HG03196 (cell line): ENCODE results near the gene RAP1GAP.

Experiments used
- ATAC-seq: cut with Tn5 transposase; IDR thresholded peaks from one replicate; pipeline ENCODE4 v1.9.1; 2021; ENCODE audit not compliant: unreplicated experiment

Gene RAP1GAP

DNA sequence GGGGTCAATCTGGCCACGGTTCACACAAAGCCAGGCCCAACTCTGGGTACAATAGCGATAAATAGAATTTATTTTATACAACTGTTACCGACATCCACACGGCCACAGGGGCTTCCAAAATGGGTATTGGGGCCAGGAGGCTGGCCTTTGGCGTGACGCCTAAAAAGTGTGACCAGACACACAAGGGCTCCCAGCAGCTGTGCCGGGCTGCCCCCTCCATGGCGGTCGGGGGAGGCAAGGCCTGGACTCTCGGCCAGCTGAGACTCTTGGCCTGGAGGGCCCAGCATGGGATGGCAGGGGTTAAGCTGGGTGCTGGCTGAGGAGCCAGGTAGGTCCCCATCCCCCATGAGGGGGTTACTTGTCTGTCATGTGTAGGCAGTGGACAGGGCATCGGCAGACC, 73.0 kb downstream of the RAP1GAP start:
- no peak for ATAC-seq

DNA sequence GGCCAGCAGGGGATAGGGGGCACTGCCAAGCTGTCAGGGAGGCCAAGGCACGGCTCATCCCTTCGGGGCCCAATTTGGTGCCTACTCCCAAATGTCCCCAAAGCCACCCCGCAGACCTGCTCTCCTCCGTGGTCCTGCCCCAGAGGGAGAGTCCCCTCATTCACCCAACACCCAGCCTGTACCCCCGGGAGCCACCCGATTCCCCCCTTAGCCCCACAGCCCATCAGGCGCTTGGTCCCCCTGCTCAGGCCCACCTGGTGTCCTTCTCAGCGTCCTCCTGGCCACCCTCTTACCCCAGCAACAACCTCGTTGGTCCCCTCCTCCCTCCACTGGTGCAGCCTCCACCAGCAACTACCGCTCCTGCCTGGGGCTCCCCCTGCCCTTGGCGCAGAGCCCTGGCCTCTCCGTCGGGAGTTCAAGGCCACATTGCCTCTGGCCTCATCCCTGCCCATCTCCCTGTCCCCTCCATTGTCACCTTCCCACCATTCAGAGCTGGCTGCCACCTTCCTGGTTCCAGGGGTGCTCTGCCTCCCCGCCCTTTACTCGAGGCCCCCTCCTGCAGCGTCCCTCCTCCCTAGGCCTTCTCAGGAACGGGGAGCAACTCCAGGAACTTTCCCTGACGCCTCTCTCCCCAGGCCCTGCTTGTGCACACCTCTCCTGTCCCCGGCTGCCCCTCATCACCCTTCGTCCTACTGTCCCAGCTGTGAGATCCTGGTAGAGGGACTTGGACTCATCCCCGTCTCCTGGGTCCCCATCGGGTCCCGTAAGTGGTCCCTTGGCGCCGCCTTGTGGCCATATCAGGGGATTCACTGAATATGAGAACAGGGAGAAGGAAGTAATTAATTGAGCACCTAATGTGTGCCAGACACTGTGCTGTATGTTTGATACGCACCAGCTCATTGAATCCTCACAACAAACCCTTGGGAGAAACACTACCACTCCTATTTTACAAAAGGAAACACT, 73.9 kb downstream of the RAP1GAP start:
- ATAC-seq: no peak

DNA sequence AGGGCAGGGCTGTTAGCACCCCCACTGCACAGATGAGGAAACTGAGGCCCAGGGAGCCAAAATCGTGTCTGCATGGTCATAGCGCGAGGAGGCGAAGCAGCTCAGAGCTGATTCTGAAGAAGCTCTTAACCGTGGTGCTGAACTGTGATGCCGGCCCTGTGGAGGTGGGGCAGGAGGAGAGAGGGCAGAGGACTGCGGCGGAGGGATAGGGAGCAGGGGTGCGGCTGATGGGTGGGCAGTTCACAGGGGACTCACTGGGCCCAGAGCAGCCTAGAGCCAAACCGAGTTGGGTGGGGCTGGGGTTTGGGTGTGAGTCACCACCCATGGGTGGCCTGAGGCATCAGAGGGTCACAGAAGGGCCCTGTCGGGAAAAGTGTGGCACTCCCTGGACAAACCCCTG, 74.7 kb downstream of the RAP1GAP start:
- ATAC-seq: no peak

DNA sequence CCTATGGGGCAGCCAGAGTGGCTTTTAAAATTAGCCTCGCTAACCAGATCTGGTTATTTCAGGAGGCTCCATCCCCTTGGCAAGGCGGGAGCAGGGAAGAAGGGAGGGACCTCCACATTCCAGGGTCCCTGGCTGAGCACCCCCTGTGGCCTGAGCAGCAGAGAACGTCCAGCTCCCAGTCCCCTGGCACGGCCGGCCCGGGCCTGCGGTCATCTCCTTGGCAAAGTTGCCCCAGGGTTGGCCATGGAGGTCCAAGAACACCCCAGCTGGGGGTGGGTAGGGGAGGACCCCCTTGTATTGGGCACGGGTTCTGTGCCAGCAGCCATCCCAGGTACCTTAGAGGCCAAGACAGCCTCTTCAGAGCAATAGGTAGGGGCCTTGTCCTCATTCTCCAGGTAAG, 75.9 kb downstream of the RAP1GAP start:
- no peak for ATAC-seq

DNA sequence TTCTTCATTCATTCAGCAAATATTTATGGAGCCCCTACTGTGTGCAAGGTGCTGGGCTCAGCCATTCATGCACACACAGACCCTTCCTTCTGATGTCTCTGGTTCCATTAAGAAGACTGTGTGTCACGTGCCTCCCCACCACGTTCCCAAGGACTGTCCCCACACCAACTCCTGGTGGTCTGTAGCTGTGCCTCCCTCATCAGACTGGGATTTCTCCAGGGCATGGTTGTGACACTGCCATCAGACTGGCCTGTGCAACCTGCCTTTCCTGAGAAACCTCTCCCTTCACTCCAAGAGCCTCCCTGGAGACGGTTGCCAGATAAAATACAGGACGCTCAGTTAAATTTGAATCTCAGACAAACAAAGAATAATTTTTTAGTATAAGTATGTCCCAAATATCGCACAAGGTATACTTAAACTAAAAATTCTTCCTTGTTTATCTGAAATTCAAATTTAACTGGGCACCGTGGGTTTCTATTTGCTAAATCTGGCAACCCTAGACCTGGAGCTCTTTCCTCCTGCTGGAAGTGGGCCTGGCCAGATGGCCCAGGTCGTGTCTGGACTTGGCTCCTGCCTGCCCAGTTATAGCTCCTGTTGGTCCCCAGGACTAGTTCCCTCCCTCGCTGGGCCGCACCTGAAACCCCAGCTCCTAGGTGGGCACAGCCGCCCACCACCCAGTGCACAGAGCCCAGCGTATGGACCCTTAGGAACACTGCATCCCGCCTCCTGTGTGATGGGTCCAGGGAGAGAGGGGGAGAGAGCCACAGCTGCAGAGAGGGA, 76.9 kb downstream of the RAP1GAP start:
- ATAC-seq: no peak

DNA sequence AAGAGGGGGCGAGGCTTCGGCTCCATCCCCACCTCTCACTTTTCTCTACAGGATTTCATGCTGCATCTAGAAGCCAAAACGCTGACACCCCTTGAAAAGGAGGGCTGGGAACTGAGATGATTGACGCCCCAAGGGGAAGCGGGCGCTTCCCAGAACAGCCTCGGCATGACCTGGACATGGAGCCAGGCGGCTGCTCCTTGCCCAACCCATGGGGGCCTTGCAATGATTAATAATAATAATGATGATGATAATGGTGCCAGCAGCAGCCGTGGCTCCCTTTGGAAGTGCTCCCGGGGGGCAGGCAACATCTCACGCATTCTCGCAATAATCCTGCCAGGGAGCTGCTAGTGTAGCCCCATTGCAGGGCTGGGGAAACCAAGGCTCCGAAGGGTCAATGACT, 78.2 kb downstream of the RAP1GAP start:
- no peak for ATAC-seq

DNA sequence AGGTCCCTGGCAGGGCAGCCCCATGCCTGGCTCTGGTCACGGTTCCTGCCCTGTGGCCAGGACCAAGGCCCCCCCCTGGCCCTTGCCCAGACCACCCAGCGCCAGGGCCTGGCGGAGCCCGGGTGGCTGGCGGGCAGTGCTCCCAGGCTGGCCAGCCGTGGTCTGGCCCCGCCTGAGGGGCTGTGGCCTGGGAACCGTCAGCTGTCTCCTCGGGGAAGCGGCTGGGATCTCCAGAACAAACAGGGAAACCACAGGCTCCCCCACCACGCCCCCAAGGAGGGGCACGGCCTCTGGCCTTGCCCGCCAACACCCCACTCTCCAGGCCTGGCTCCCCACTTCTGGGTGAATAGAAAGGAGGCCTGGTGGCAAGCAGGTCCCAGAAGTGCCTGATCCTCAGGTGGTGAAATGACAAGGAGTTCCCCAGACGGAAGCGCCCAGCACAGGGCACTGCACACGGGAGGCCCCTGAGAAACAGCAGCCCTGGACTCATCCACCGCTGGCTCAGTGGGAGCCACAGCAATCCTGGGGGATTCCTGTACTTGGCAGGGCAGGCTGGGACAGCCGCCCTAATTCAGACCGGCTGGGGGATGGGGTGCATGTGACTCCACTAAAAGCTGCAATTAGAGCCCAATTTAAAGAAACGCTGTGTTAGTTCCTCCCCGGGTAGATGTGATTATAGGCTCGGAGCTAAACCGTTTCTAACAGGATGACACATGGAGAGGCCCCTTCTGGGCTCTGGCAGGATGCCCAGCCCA, 78.9 kb downstream of the RAP1GAP start:
- no peak for ATAC-seq

DNA sequence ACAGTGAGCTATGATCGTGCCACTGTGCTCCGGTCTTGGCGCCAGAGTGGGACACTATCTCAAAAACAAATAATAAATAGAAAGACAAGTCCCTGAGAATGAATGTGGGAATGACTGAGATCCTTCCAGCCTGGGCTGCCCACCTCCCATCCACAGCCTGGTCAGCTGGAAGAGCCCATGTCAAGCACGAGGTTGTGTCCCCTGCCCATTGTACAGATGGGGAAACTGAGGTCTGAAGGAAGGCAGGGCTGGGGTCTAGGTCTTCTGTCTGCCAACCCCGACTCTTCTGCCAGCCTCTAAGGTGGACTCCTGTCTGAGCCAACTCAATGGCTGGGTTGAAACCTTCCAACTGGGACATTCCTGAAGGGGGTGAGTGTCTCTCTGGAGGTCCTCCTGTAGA, 79.5 kb downstream of the RAP1GAP start:
- ATAC-seq: no peak

DNA sequence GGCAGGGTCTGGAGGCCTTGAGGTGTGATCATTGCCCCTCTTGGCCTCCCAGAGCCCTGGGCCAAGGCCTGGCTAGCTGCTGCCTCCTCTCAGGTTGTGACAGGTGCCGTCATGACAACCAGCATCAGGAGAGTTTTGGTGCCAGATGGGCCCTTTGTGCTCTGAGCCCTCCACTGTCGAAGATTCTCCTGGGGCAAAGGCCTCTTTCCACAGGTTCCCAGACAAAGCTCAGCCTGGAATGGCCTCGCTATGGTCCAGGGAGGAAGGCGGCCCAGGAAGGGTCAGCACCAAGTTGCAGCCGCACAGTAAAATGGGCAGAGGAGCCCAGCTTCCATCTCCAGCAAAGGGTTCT, 81.6 kb downstream of the RAP1GAP start:
- ATAC-seq: no peak

DNA sequence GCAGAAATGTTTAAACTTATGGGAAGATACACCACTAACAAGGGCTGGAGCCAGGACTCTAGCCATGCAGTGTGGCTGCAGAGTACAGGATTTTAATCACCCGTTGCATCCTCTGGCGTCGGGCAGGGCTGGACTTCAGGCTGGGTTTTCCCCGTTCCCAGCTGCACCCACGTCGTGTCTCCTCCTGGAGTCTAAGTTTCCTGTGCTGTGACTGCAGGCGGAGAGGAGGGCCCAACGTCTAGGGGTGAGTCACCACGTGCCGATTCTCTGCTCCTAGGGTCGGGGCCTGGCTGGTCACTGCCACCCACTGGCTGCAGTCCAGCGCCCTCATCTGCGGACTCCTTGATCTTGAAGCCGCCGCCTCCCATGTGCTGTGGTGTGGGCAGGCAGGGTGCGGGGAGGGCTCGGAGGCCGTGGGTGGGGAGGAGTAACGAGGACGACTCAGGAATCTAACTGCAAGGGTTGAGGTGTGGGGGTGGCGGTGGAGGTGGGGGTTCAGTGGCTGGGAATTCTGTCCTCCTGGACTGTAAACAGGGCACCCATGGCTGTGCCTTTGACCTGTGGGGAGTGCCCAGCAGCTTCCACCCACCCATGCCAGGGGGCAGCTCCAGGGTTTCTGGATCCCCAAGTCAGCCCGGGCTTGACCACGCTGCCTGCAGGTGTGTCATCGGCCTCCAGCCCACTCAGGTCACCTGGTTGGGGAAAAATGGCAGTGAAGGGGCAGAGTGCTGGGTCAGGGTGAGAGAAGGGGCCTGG, 82.1 kb downstream of the RAP1GAP start:
- no peak for ATAC-seq

DNA sequence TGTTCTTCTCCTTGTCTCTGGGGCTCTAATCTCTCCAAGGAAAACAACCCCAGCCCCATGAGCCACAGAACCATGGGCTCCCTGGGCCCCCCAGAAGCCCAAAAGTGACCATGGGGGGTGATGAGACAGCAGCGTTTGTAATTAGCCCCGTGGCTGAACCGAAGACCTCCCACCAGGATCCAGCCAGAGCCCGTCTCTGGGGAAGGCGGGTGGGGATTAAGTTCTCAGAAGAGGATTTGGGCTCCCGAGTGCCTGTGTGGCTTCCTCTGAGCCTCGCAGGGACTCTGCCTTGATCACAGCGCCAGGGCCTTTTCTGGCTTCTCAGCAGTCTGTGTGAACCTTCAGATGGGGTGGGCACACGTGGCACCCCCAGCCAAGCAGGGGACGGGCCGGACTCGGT, 82.9 kb downstream of the RAP1GAP start:
- no peak for ATAC-seq

DNA sequence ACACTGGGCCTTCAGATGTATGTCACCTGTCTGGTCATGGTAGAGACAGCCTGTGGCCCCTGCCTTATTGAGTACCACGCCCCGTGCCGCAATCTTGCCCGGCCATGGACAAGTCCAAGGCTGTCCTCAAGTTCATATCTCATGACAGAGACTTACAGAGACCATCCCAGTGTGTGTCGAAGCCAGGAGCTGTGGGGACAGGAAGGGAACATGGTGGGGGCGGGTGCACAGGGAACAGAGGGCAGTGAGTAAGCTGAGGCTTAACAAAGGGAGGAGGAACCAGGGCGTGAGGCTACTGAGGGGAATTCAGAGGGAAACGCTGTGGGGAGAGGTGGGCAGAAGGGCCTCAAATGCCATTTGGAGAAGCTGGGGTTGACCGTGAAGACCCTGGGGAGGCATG, 84.1 kb downstream of the RAP1GAP start:
- ATAC-seq: no peak

DNA sequence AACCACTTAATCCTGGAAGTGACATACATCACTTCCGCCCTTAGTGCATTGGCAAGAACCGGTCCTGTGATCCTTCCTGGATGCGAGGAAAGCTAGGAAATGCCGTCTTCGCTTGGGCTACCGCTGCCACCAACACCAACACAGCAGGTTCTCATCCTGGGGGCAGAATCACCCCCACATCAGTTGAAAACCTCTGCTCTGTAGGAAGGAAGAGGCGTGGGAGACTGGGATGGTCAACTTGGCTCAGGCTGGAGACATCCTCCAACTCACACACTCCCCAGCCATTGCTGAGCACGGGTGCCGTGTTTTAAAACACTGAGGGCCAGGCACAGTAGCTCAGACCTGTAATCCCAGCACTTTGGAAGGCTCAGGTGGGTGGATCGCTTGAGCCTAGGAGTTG, 85.1 kb downstream of the RAP1GAP start:
- ATAC-seq: no peak

DNA sequence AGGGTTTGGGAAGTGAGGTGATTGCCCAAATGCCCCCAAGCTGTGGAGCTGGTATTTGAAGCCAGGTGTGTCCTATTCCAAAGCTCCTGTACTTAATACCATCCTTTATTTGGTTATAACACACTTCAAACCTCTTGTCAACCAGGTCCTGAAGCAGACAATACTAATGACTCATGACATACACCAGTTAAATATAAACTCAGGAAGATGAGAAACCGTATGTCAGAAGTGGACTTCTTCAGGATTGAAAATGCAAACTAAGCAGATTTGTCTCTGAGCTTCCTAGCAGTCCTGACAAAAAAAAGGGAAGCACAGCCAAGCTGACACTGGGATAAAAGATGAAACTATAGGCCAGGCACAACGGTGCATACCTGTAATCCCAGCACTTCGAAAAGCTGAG, 89.4 kb downstream of the RAP1GAP start:
- no peak for ATAC-seq

DNA sequence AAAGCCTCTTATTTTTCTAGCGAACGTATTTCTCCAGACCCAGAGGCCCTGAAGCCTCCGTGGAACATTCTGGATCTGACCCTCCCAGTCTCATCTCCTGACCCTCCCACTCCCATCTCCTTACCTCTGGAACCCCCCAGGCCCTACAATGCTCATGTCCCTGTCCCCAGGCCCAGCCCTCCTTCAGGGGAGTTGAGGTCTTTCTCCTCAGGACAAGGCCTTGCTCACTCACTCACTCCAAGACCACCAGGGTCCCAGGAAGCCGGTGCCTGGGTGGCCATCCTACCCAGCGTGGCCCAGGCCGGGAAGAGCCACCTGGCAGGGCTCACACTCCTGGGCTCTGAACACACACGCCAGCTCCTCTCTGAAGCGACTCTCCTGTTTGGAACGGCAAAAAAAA, 91.2 kb downstream of the RAP1GAP start:
- no peak for ATAC-seq

DNA sequence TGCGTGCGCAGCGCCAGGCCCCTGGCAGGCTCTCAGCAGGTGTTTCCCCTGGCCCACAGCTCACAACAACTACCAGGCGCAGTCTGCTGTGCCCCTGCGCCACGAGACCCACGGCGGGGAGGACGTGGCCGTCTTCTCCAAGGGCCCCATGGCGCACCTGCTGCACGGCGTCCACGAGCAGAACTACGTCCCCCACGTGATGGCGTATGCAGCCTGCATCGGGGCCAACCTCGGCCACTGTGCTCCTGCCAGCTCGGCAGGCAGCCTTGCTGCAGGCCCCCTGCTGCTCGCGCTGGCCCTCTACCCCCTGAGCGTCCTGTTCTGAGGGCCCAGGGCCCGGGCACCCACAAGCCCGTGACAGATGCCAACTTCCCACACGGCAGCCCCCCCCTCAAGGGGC, 91.8 kb downstream of the RAP1GAP start:
- ATAC-seq: no peak

DNA sequence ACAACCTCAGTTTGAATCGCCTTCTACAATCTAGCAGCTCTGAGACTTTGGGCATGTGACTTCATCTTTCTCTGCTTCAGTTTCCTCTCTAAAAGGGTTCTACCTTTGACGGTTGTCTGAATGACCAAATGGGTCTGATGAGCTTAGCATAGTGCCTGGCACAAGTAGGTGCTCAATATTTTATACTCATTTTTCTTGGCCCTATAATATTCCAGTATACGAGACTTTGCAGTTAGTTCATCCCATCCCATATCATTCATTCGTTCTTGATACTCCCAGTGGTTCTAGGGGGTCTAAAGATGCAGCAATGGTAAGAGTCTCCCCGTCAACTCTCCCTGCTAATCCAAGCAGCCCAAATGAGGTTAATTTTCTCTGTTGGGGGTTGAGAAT, 92.4 kb downstream of the RAP1GAP start:
- no peak for ATAC-seq

DNA sequence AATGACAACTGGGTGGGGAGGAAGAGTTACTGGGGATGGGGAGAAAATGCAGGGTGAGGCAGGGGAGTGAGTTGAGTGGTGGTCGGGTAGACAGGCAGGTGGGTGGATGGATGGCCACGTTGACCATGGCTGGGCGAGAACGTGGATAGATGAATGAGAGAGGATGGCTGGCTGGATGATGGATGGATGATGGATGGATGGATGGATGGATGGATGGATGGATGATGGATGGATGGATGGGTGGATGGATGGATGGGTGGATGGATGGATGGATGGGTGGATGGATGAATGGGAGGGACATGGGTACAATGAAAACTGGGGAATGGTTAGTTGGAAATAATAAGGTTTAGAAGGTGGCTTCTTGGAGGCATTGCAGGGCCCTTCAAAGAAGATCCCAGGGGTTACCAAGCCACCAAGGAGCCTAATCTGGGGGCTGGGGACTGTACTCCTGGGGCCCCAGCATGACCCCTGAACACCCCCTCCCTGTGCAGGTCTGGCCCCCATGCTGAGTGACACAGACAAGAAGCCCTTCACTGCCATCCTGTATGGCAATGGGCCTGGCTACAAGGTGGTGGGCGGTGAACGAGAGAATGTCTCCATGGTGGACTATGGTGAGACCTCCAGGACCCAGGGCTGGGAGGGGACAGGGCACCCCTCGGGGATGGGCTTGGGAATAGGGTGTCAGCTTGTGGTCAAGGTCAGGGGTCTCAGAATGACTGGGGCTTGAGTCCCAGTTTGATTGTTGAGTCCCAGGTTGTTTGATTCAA, 92.9 kb downstream of the RAP1GAP start:
- no peak for ATAC-seq

DNA sequence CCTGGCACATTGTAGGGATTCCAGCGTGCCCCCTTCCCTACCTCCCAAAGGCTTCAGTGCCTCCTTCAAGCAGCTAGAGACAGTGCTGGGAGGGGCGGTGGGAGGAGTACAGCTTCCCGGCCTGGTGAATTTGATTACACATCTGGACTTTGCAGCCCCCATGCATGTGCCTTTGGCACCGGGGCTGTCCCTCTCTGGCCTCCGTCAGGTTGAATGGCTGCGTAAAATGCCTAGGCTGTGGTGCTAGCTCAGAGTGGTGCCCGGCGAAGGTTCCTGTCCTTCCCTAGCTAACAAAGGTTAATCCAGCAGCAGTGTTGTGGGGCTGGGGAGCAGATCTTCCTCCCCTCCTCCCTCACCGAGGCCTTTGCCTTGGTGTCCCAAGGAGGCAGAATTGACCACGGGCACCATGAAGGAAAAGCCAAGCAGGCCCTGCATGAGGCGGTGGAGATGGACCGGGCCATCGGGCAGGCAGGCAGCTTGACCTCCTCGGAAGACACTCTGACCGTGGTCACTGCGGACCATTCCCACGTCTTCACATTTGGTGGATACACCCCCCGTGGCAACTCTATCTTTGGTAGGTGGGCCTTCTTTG, 93.7 kb downstream of the RAP1GAP start:
- ATAC-seq: no peak
